HCT116 (cell line): ENCODE results near the gene ZNF469. TPM values are rescaled to one million over a fixed set of nuclear protein-coding genes. Genes with fewer than 3 reads are reported as not detected.

Experiments
- ATAC-seq: fragments of 200-7000 bp; cut with Tn5 transposase; 2 replicates; pipeline ENCODE4 v1.9.1; 2020; ENCODE audit warnings: mild to moderate bottlenecking, moderate library complexity
- BruUV-seq: library from RNA; stranded (reverse); fragments of 400-500 nt; replicated peaks from 2 replicates; lab custom pipeline; 2021; lab: Mats Ljungman, UMichigan
- CTCF ChIA-PET: fragments of 300-600 bp; sonication (Branson Sonifier 250); formaldehyde crosslinking; loops from one replicate; lab custom pipeline; 2021; ENCODE audit warnings: antibody characterized with exemption; lab: Charles Lee
- POLR2A ChIA-PET: fragments of 300-600, 350-600 bp; sonication (Branson Sonifier 250); formaldehyde crosslinking; loops from one replicate; lab custom pipeline; 2021; ENCODE audit warnings: antibody characterized with exemption; lab: Charles Lee
- RAD21 ChIA-PET, 2 experiments: fragments of 300-600 bp; sonication (Branson Sonifier 250); formaldehyde crosslinking; loops; one replicate each; lab custom pipeline; 2023; ENCODE audit warnings: low total read pairs in 2 of 2; ENCODE audit not compliant: uncharacterized antibody in 2 of 2, unreplicated experiment in 2 of 2, low non-redundant PET in 1 of 2; lab: Charles Lee
- DNase-seq: peaks from one replicate; pipeline ENCODE4 v3.0.0-alpha.2; 2010; ENCODE audit warnings: low read depth, low spot score
- H2AFZ ChIP-seq: fragments of 200-600 bp; shearing (Covaris generic), sonication (generic); 2 replicates; pipeline ENCODE4 v1.6.1; 2017; ENCODE audit warnings: low read depth, mixed run types, mixed read lengths, antibody characterized with exemption, low read length; ENCODE audit not compliant: poor library complexity, severe bottlenecking
- H3K27ac ChIP-seq: 2 replicates; pipeline ENCODE4 v1.5.1; 2012; ENCODE audit warnings: low read depth, low read length
- H3K27me3 ChIP-seq: fragments of 200-600 bp; sonication (generic); 2 replicates; pipeline ENCODE4 v1.6.1; 2016; ENCODE audit warnings: mixed run types, low read length, mixed read lengths; ENCODE audit not compliant: insufficient read depth
- H3K36me3 ChIP-seq, 2 experiments: fragments of 200-500 bp in 1 of 2; fragments of 200-600 bp in 1 of 2; sonication (Bioruptor generic) in 1 of 2; sonication (generic) in 1 of 2; 2 replicates each; pipeline versions ENCODE4 v1.5.1 to v1.6.1; 2014 to 2016; ENCODE audit warnings: low read length in 2 of 2, inconsistent platforms in 1 of 2, mixed read lengths in 1 of 2, mixed run types in 1 of 2; ENCODE audit not compliant: insufficient read depth in 2 of 2, control insufficient read depth in 1 of 2
- H3K4me1 ChIP-seq, 2 experiments: fragments of 200-600 bp in 1 of 2; sonication (generic) in 1 of 2; 2 replicates each; pipeline versions ENCODE4 v1.5.1 to v1.6.1; 2012 to 2017; ENCODE audit warnings: low read length in 2 of 2, inconsistent platforms in 1 of 2, mild to moderate bottlenecking in 1 of 2, mixed read lengths in 1 of 2, mixed run types in 1 of 2, moderate library complexity in 1 of 2; ENCODE audit not compliant: insufficient read depth in 2 of 2, control insufficient read depth in 1 of 2
- H3K4me2 ChIP-seq: fragments of 200-600 bp; sonication (generic); 2 replicates; pipeline ENCODE4 v1.6.1; 2017; ENCODE audit warnings: mixed run types, low read length, mixed read lengths
- H3K4me3 ChIP-seq, 2 experiments: fragments of 200-600 bp in 1 of 2; sonication (generic) in 1 of 2; replicated peaks in 1 of 2; 2 replicates each; pipeline ENCODE4 v1.5.1; 2011 to 2016; ENCODE audit warnings: low read length in 2 of 2, control low read depth in 1 of 2, low read depth in 1 of 2, mild to moderate bottlenecking in 1 of 2, mixed read lengths in 1 of 2, mixed run types in 1 of 2
- H3K79me2 ChIP-seq: fragments of 200-600 bp; sonication (generic); 2 replicates; pipeline ENCODE4 v1.6.1; 2017; ENCODE audit warnings: mild to moderate bottlenecking, mixed run types, low read length, moderate library complexity, mixed read lengths; ENCODE audit not compliant: insufficient read depth
- H3K9ac ChIP-seq: fragments of 200-600 bp; sonication (generic); 2 replicates; pipeline ENCODE4 v1.6.1; 2016; ENCODE audit warnings: low read length, mixed read lengths
- H3K9me2 ChIP-seq: fragments of 200-600 bp; sonication (generic), shearing (Covaris generic); 2 replicates; pipeline ENCODE4 v1.6.1; 2017; ENCODE audit warnings: mixed run types, mild to moderate bottlenecking, moderate library complexity; ENCODE audit not compliant: insufficient read depth
- H3K9me3 ChIP-seq, 2 experiments: fragments of 200-500 bp in 1 of 2; fragments of 200-600 bp in 1 of 2; sonication (Bioruptor generic) in 1 of 2; sonication (generic) in 1 of 2; 2 replicates each; pipeline ENCODE4 v1.6.1; 2014 to 2017; ENCODE audit warnings: low read length in 2 of 2, mixed read lengths in 2 of 2, inconsistent platforms in 1 of 2, low read depth in 1 of 2, mild to moderate bottlenecking in 1 of 2, mixed run types in 1 of 2, moderate library complexity in 1 of 2; ENCODE audit not compliant: control insufficient read depth in 1 of 2, insufficient read depth in 1 of 2
- H4K20me1 ChIP-seq: fragments of 200-600 bp; sonication (generic), shearing (Covaris generic); 2 replicates; pipeline ENCODE4 v1.6.1; 2017; ENCODE audit warnings: mixed run types, mild to moderate bottlenecking, moderate library complexity; ENCODE audit not compliant: insufficient read depth
- CBX3 ChIP-seq: IDR thresholded peaks from 2 replicates; pipeline ENCODE4 v1.6.1; 2012; ENCODE audit warnings: low read depth
- CEBPB ChIP-seq: IDR thresholded peaks from 2 replicates; pipeline ENCODE4 v1.6.1; 2012; ENCODE audit warnings: low read depth
- CTCF ChIP-seq, 3 experiments: fragments of 200-600 bp in 1 of 3; sonication (generic) in 1 of 3; IDR thresholded peaks in 2 of 3; conservative IDR thresholded peaks in 1 of 3; 2 replicates each; pipeline ENCODE4 v1.5.1; 2012 to 2017; ENCODE audit warnings: low read depth in 2 of 3, low read length in 2 of 3, antibody characterized with exemption in 1 of 3, borderline replicate concordance in 1 of 3, control low read depth in 1 of 3, mild to moderate bottlenecking in 1 of 3, mixed read lengths in 1 of 3, mixed run types in 1 of 3, moderate library complexity in 1 of 3; ENCODE audit not compliant: insufficient read depth in 1 of 3
- EZH2 ChIP-seq: fragments of 200-600 bp; sonication (generic); IDR thresholded peaks from 2 replicates; pipeline ENCODE4 v1.6.1; 2017; ENCODE audit warnings: antibody characterized with exemption, mixed run types
- JUND ChIP-seq: IDR thresholded peaks from 2 replicates; pipeline ENCODE4 v1.6.1; 2012
- POLR2A ChIP-seq: IDR thresholded peaks from 2 replicates; pipeline ENCODE4 v1.7.0; 2011; ENCODE audit warnings: borderline replicate concordance; ENCODE audit not compliant: insufficient read depth, insufficient read length; ENCODE audit errors: extremely low read depth
- POLR2AphosphoS5 ChIP-seq: IDR thresholded peaks from 2 replicates; pipeline ENCODE4 v1.6.1; 2011; ENCODE audit warnings: mild to moderate bottlenecking, low read depth, low read length, moderate library complexity
- SP1 ChIP-seq: IDR thresholded peaks from 2 replicates; pipeline ENCODE4 v1.6.1; 2012; ENCODE audit warnings: low read depth
- TCF7L2 ChIP-seq: IDR thresholded peaks from 2 replicates; pipeline ENCODE4 v1.7.0; 2011; ENCODE audit warnings: borderline replicate concordance, inconsistent platforms; ENCODE audit not compliant: insufficient read depth, insufficient read length; ENCODE audit errors: extremely low read depth
- YY1 ChIP-seq: IDR thresholded peaks from 2 replicates; pipeline ENCODE4 v1.6.1; 2011; ENCODE audit warnings: low read length, low read depth, moderate library complexity, mild to moderate bottlenecking; ENCODE audit not compliant: insufficient replicate concordance; ENCODE audit errors: extremely low read depth
- ZNF274 ChIP-seq: fragments of 200-500 bp; sonication (Bioruptor generic); IDR thresholded peaks from 2 replicates; pipeline ENCODE4 v1.6.1; 2014; ENCODE audit warnings: mild to moderate bottlenecking, low read depth, low read length, inconsistent platforms
- intact Hi-C: fragments of 100-400 bp; cut with micrococcal nuclease; formaldehyde crosslinking; loops from 2 replicates; pipeline ENCODE4 v1.10.0; 2022
- total RNA-seq: library from RNA; stranded (reverse); gene quantifications from one replicate; pipeline ENCODE4 v1.2.1, GENCODE V29; 2021; ENCODE audit not compliant: unreplicated experiment
- TF ChIP-seq, protein P1 (sequence below): IDR thresholded peaks from 2 replicates; pipeline ENCODE4 v1.6.1; 2012; ENCODE audit warnings: low read depth
- TF ChIP-seq, protein P2 (sequence below): IDR thresholded peaks from 2 replicates; pipeline ENCODE4 v1.6.1; 2012
- TF ChIP-seq, protein P3 (sequence below): IDR thresholded peaks from 2 replicates; pipeline ENCODE4 v1.6.1; 2012

The ZNF469 gene
- total RNA-seq, 1 experiment from 2014 or later, result 5.9 TPM

DNA sequence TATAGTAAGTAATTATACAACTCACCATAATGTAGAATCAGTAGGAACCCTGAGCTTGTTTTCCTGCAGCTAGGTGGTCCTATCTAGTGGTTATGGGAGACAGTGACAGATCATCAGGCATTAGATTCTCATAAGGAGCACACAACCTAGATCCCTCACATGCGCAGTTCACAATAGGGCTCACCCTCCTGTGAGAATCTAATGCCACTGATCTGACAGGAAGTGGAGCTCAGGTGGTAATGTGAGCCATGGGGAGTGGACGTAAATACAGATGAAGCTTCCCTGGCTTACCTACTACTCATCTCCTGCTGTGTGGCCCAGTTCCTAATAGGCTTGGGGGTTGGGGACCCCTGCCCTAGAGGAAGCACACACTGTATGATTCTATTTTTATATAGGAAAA lies 21.8 kb upstream of the ZNF469 start:
- BruUV-seq, result no TSS peak
- peaks cover 30% of the 10 kb centered on the region; the same call in 1 of the 2 replicates for H3K27me3 ChIP-seq
- H3K79me2 ChIP-seq, result no peaks in the 10 kb centered on the region
- intact Hi-C loops, result no loop called here
- RAD21 ChIA-PET, result interaction anchor here in 1 of 2 experiments (0.6 kb wide), 1 partner anchor 39 kb away, joined by 3 read pairs; no protein-coding TSS in a partner anchor
- H3K9me3 ChIP-seq, result no peaks in the 10 kb centered on the region
- H2AFZ ChIP-seq, result no peak overlapping the region
- no peak overlapping the region for H3K27ac ChIP-seq
- H3K4me2 ChIP-seq, result no peak overlapping the region
- ATAC-seq (no peak), DNase-seq (no peak)
- H3K4me1 ChIP-seq, result no peaks in the 10 kb centered on the region
- POLR2A ChIA-PET, result no interaction called here
- no peak overlapping the region for H3K9ac ChIP-seq
- TF ChIP-seq, protein P1, sequence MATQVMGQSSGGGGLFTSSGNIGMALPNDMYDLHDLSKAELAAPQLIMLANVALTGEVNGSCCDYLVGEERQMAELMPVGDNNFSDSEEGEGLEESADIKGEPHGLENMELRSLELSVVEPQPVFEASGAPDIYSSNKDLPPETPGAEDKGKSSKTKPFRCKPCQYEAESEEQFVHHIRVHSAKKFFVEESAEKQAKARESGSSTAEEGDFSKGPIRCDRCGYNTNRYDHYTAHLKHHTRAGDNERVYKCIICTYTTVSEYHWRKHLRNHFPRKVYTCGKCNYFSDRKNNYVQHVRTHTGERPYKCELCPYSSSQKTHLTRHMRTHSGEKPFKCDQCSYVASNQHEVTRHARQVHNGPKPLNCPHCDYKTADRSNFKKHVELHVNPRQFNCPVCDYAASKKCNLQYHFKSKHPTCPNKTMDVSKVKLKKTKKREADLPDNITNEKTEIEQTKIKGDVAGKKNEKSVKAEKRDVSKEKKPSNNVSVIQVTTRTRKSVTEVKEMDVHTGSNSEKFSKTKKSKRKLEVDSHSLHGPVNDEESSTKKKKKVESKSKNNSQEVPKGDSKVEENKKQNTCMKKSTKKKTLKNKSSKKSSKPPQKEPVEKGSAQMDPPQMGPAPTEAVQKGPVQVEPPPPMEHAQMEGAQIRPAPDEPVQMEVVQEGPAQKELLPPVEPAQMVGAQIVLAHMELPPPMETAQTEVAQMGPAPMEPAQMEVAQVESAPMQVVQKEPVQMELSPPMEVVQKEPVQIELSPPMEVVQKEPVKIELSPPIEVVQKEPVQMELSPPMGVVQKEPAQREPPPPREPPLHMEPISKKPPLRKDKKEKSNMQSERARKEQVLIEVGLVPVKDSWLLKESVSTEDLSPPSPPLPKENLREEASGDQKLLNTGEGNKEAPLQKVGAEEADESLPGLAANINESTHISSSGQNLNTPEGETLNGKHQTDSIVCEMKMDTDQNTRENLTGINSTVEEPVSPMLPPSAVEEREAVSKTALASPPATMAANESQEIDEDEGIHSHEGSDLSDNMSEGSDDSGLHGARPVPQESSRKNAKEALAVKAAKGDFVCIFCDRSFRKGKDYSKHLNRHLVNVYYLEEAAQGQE, result no peak
- TF ChIP-seq POLR2A, result no peak
- no peak for TF ChIP-seq SP1
- no peak for TF ChIP-seq CEBPB
- TF ChIP-seq CBX3, result no peak
- no peak for TF ChIP-seq EZH2
- no peak for TF ChIP-seq JUND
- no peak for TF ChIP-seq TCF7L2
- TF ChIP-seq, protein P2, sequence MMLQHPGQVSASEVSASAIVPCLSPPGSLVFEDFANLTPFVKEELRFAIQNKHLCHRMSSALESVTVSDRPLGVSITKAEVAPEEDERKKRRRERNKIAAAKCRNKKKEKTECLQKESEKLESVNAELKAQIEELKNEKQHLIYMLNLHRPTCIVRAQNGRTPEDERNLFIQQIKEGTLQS, result no peak
- TF ChIP-seq, protein P3, sequence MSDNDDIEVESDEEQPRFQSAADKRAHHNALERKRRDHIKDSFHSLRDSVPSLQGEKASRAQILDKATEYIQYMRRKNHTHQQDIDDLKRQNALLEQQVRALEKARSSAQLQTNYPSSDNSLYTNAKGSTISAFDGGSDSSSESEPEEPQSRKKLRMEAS, result no peak
- no peak for TF ChIP-seq ZNF274
- no peak for TF ChIP-seq CTCF (IDR thresholded peaks at IDR 0.05 in 2 of 3, conservative IDR thresholded peaks at IDR 0.05 in 1 of 3; ENCODE audit: borderline replicate concordance in 1 of 3, insufficient read depth in 1 of 3, low read depth in 2 of 3, low read length in 2 of 3)
- TF ChIP-seq POLR2AphosphoS5, result no peak
- TF ChIP-seq YY1, result no peak
- CTCF ChIA-PET, result no interaction called here
- no peaks in the 10 kb centered on the region for H3K9me2 ChIP-seq
- no peaks in the 10 kb centered on the region for H4K20me1 ChIP-seq
- no peak overlapping the region for H3K4me3 ChIP-seq
- H3K36me3 ChIP-seq, result no peaks in the 10 kb centered on the region
